SH-SY5Y (cell line): Measurements from ENCODE around the gene MOB3B.

Experiments used
- GATA2 ChIP-seq: IDR thresholded peaks from 2 replicates; pipeline ENCODE4 v1.6.1; 2011; ENCODE audit warnings: mild to moderate bottlenecking, low read depth, low read length
- GATA3 ChIP-seq: IDR thresholded peaks from 2 replicates; pipeline ENCODE4 v1.6.1; 2011; ENCODE audit warnings: low read depth, mild to moderate bottlenecking, low read length, moderate library complexity

DNA sequence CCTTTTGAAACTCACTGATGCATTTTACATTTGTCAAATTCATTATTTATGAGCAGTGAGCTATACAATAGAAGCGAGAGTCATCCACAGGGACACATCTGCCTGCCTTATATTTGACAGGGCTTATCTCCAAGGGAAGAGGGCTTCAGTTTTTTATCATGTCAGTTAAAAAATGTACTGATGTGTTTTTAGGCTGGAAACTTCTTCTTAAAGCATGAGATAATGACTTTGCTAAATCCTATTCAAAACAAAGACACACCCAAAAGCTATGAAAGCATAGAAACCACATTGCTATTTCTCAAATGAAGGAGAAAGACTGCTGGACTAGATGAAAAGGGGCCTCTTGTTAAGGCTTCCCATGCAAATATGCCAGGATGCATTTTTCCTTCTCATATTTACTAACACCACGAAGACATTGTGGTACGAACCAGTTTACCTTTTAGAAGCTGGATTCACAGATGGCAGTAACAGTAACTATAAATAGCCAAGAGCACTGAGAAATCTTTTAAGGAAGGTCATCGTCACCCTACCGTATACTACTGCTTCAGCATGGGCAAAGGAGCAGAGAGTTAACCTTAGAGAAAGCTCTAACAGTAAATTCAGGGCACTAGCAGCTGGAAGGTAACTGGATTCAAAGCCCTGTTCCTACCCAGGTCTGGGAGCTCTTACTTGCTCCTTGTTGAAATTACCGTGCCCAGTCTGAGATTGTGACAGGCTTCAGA, 91.8 kb downstream of the MOB3B start:
- TF ChIP-seq GATA3 = no peak
- TF ChIP-seq GATA2 = no peak
